ENCODE data around the gene MYL4.
"Not testable (repeated sequence)": the region's sequence is repeated elsewhere in the genome, so short reads cannot be mapped to it uniquely, and the experiment has no call there.

Gene MYL4

DNA sequence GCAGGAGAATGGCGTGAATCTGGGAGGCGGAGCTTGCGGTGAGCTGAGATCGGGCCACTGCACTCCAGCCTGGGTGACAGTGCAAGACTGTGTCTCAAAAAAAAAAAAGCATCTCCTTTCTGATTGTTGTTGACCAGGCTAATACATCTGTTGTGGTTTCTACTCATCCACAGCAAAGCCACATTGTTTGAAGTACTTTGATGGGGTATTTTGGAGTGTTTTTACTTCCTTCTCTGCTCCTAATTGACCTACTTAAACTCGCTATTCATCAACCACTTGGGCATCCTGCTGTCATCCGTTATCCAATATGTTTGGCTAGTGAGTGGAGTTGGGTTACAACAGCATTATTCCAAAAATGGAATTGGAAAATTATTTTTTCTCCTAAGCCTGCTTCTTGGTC lies 16.6 kb upstream of the MYL4 start:
- DNase-seq (ENCODE audit: low read depth in 1 of 2, low spot score in 1 of 2): no peak

DNA sequence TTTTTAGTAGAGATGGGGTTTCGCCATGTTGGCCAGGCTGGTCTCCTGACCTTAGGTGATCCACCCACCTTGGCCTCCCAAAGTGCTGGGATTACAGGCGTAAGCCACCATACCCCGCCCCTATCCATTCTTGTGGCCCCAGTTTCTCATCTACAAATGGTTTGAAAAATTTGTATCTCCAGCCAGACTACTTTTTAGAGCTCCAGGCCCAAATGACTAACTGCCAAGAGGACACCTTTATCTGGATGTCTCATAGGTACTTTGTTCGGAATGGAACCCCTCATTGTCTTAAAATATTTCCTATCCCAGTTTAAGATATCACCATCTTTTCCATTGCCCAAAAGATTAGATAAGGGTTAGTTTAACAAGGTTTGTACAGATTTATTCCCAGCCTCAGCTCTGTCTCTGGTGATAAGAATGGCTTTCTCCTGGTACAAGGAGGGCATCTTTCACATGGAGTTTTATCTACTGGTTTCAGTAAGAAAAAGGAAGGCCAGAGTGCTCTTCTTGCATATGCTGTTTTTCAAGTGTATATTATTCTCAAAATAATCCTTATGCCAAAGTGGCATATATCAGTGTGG lies 15.1 kb upstream of the MYL4 start:
- DNase-seq (ENCODE audit: low read depth in 1 of 2, low spot score in 1 of 2): no peak

DNA sequence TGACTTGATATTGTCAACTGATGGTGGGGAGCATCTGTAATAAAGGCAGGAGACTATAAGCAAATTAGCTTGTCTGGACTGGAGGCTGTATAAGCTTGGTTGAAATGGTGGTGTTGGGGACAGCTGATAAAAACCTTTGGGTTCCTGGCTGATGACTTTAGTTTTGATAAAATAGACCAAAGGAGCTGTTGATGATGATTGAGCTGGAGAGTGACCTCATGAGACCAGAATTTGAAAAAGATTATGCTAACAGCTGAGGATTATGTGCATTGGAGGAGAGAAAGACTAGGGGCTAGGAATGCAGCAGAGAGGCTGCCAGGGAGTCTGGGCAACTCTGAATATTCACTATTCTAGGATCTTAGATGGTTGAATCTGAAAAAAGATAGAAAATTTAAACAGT lies 11.3 kb upstream of the MYL4 start:
- DNase-seq (ENCODE audit: low read depth in 1 of 2, low spot score in 1 of 2): no peak

DNA sequence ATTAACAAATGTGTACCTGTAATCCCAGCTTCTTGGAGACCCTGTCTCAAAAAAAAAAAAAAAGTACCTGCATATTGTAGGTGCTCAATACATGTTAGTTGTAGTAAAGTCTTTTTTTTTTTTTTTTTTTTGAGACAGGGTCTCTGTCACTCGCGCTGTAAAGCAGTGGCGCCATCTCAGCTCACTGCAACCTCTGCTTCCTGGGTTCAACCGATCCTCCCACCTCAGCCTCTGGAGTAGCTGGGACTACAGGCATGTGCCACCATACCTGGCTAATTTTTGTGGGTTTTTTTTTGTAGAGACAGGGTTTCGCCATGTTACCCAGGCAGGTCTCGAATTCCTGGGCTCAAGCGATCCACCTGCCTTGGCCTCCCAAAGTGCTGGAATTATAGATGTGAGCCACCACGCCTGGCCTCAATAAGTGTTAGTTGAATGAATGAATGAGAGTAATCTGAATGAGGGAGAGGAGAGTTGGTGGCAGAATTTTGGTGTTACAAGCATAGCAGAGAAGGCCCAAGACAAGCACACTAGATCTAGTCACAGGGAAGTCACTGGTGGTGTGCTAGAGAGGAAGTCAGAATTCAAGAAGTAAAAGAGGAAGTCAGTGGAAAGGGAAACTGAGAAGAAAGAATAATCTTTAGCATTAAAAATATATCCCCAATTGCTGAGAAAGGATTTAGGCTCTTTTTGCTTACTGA lies 9.4 kb upstream of the MYL4 start:
- no peak for DNase-seq (ENCODE audit: low read depth in 1 of 2, low spot score in 1 of 2)

DNA sequence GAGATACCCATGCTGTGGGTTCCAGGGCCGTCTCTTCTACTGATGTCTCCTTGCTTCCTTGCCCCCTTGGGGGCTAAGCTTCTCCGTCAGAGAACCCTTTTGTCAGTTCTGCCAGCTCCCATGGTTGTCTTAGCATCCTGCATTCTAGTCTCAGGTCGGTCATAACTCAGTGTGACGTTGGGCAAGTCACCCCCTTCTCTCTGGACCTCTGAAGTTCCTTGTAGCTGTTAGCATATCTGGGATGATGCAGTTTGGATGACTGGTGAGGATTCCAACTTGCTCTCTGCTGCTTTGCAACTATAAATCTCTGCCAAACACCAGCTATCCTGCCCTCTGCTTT lies 8.9 kb upstream of the MYL4 start:
- DNase-seq (ENCODE audit: low read depth in 1 of 2, low spot score in 1 of 2): no peak

DNA sequence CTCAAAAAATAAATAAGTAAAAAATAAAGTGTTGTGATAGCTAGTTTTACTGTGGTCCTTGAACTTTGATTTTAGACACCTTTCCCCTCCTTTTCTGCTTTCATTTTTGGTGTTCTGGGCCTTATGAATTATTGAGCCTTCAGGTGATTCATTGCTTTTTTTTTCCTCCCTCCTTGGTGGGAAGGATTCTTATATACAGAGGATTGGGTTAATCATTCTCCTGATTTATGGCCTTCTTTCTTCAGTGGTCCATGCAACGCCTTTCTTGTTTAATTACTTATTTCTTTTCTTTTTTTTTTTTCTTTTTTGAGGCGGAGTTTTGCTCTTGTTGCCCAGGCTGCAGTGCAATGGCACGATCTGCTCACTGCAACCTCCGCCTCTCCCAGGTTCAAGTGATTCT lies 8.0 kb upstream of the MYL4 start:
- no peak for DNase-seq (ENCODE audit: low read depth in 1 of 2, low spot score in 1 of 2)

DNA sequence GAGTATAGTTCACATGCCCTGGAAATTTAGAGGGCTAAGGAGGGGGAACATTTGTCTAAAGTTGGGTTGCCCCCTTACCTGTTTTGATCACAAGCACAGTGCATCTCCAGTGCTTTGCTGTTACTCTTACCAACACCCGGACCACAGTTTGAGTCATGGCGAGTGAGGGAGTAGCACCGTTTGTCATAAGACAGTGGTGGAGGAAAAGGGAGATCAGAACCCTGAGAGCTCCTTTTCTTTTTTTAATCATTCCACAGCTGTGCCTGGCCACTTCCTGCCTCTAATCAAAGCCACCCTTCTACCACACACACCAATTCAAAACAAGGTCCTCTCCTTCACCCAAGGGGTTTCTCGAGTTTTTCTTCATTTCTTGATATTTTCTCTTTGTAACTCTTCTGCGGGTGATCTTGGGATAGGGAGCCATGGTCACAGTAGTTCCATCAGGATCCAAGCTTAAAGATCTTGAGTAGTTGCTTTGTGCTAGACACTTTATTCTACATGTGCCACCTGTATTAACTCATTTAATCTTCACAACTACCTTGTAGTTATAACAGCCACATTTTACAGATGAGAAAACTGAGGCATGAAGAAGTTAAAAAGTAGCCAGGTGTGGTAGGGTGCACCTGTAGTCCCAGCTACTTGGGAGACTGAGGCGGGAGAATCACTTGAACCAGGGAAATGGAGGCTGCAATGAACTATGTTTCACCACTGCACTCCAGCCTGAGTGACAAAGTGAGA lies 5.0 kb upstream of the MYL4 start:
- no peak for DNase-seq (ENCODE audit: low read depth in 1 of 2, low spot score in 1 of 2)

DNA sequence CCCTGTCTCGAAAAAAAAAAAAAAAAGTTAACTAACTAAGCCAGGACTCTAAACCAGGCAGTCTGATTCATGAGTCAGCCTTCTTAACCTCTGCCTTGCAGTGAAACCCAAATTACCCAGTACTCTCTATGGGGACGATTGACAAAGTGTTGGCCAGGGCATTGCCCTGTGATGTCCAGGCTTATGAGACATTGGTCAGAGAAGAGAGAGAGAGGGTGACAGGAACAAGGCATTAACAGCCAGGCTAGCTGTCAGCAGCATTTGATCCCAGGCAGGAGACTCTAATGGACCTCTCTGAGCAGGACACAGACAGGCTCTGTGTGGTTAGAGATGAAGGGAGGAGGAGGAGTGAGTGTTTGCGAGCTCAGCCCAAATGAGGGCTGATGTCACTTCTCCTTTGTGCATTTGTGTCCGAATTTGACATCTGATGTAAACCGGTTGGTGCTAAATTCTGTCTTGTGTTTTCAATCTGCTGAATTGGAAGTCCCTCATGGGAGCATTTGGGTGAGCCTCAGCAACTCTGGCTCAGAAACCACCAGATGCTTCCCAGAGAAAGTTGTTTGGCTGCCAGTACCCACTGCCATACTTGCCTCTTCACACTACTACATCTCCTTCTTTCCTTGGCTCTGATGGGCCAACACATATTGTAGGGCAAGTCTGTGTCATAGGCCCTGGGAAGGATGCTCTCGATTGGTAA lies 4.3 kb upstream of the MYL4 start:
- DNase-seq (ENCODE audit: low read depth in 1 of 2, low spot score in 1 of 2): no peak

DNA sequence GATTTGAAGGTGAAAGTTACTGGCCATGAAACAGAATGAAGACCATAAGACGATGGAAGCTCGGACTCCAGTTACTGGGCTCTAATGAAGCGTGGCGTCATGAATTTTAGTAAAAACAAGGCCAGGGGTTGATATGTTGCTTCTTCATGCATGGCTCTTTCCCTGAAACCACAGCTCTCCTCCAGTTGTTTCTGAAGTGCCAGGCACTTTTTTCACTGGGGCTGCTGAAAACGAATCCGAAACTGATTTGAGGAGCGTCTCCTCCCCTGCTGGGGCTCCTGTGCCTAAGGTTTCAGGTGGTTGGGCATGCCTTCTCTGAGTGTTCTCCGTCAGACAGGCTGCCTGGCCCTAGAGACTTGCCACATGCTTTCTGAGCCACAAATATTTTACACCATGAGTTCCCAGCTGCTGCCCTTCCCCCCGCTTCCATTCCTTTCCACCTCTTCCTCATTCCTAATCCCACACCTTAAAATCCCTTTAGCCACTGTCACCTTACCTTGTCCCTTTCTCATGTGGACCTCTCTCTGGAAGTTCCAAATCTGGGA lies 3.7 kb upstream of the MYL4 start:
- peak; percentile 26 to 44 for DNase-seq (ENCODE audit: low read depth in 1 of 2, low spot score in 1 of 2)

DNA sequence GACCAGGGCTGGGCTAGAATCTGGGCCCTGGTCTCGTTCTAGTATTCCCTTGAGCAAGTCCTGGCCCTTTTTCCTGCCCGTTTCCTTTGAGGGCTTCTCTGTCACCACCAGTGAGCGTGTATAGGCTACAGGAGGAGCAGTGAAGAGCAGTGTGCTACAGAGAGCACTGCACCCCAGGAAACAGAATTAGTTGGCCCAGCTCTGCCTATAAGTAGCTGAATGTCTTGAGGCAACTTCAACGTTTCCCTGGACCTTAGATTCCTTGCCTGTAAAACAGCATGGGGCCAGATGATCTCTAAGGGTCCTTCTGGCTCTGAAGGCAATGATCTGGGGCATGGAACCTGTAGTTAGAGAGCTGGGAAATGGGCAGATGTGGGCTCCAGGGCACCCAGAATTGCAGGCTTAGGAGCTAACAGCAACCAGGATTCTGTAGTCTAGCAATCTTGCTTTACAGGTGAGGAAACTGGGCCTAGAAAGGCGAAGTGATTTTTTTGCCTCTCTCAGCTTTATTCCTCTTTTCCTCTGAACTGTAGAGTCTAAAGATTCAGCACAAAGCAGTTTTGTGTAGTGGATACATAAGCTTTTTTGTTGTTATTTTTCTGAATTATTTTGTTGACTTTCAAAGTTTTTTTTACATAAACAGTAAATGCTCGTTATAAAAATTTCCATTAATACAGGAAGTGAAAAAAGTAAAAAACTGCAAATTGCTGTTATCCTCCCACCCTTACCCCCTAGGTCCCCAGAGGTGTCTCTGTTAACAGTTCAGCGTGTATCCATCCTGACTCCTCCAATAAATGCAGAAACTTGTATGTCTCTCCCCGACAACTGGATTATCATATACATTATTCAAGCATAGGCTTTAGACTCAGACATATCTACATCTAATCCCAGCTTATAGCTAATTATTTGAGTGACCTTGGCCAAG lies 1.7 kb upstream of the MYL4 start:
- DNase-seq (ENCODE audit: low read depth in 1 of 2, low spot score in 1 of 2): no peak

DNA sequence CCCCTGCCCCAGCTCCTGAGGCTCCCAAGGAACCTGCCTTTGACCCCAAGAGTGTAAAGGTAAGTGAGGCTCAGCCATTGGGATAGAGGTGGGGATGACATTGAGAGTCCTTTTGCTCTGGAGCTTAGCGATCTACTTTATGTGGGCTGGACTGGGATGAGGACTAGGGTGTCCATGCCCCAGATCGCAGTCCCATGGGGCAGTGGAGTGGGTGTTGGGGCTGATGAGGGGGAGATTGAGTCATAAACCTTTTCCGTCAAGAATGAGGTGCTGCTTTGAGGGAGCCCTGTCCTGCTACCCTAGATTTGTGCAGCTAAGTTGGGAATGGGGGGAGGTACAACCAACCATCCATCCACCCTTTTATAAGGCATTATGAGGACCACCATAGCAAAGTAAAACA lies 351 bp downstream of the MYL4 start:
- no peak for DNase-seq (ENCODE audit: low read depth in 1 of 2, low spot score in 1 of 2)

DNA sequence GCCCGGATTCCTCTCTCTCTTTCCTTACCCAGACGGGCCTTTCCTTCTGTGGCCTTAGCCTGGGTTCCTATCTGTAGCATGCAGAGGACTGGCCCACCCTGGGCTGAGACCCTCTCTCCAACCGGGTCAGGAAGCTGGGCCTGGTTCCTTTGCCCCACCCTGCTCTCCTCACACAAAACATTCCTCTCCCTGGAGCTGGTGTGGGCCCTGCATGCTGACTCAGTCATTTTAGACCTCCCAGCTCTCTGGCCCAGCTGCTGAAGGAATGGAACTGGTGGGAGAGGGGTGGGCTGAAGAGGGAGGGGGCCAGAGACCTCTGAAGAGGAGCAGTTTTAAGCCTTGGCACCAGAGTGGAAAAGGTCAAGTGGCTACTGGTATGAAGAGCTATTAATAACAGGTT lies 957 bp downstream of the MYL4 start:
- no peak for DNase-seq (ENCODE audit: low read depth in 1 of 2, low spot score in 1 of 2)

DNA sequence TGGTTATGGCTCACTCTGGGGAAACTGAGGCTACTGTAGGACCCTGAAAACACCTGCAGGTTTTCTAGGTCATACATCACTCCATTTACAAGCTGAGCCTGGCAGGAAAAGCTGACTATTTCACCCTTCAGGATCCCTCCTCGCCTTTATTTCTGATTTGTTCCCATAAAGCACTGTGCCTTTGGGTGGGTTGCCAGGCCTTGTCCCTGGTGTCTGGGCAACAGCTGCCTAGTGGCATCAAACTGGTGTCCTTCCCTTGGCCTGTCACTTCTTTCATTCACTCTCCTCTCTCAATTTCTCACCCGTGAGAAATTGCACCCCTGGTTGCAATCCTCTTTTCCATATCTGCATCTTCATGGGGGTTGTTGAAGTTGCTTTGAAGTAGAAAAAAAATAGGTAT lies 1.6 kb downstream of the MYL4 start:
- DNase-seq (ENCODE audit: low read depth in 1 of 2, low spot score in 1 of 2): no peak

DNA sequence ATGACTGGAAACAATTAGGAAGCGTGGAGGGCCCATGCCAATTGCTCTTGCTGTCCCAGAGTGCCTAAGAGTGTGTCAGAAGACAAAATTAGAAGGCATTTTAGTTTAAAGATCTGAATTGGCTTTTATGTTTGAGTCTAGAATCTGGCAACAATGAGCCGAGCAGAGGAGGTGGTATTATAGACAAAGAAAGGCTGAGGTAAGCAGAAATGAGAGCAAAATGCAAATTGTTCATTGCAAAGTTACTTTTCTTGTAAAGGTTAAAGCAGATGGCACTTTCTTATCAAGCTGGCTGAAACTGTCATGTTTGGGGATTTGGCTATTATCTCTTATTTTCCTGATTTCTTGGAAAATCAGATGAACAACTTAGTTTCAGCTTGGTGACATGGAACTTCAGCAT lies 3.3 kb downstream of the MYL4 start:
- DNase-seq (ENCODE audit: low read depth in 1 of 2, low spot score in 1 of 2): no peak

DNA sequence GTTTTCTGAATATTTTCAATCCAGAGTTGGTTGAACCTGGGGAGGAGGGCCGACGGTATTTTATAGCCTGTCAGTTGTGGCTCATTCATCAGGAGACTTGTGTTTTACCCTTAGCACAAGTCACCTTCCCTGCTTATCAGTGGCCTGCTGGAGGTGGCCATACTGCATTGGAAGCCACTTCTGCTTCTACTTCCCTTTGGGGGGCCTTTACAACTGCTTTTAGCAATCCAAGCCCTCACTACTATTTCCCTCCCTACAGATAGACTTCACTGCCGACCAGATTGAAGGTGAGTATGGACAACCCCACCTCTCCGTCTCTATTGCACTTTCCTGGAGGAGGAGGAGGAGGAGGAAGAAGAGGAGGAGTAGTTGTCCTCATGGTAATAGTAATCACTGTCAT lies 4.4 kb downstream of the MYL4 start:
- no peak for DNase-seq (ENCODE audit: low read depth in 1 of 2, low spot score in 1 of 2)

DNA sequence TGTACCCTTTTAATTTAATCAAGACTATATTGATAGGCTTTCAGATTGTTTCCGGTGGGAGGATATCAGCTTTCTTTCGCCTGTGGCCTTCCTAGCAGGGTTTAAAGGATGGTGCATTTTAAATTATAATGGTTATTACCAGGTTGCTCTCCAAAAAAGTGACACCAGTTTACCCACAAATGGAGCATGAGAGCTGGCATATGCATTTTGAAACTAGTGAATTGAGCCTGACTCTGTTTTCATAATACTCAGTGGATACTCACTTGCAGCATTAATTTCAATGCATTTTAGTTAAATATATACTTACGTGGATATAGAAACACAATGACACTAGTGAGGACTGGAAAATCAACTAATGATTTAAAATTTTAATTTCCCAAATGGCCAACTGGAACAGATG lies 5.8 kb downstream of the MYL4 start:
- DNase-seq (ENCODE audit: low read depth in 1 of 2, low spot score in 1 of 2): no peak

DNA sequence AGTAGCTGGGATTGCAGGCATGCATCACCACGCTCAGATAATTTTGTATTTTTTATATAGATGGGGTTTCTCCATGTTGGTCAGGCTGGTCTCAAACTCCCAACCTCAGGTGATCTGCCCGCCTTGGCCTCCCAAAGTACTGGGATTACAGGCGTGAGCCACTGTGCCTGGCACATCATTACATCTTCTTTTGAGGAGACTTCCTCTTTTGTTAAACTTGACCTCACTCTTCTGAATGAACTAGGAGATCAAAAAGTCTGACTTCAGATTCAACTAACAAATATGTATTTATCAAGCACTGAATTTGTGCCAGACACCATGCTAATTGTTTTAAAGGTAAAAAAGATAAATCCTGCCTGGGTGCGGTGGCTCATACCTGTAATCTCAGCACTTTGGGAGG lies 7.7 kb downstream of the MYL4 start:
- not testable (repeated sequence) for DNase-seq (ENCODE audit: low read depth in 1 of 2, low spot score in 1 of 2)

DNA sequence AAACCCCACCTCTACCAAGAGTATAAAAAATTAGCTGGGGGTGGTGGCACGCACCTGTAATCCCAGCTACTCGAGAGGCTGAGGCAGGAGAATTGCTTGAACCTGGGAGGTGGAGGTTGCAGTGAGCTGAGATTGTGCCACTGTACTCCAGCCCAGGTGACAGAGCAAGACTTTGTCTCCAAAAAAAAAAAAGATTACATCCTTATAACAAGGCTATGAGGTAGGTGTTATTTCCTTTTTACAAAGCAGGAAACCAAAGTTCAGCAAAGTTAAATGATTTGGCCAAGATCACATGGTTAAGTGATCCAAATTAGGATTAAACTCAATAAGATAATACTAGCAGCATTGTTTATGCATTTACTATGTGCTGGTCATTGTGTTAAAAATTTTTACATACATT lies 8.1 kb downstream of the MYL4 start:
- DNase-seq (ENCODE audit: low read depth in 1 of 2, low spot score in 1 of 2): not testable (repeated sequence)

DNA sequence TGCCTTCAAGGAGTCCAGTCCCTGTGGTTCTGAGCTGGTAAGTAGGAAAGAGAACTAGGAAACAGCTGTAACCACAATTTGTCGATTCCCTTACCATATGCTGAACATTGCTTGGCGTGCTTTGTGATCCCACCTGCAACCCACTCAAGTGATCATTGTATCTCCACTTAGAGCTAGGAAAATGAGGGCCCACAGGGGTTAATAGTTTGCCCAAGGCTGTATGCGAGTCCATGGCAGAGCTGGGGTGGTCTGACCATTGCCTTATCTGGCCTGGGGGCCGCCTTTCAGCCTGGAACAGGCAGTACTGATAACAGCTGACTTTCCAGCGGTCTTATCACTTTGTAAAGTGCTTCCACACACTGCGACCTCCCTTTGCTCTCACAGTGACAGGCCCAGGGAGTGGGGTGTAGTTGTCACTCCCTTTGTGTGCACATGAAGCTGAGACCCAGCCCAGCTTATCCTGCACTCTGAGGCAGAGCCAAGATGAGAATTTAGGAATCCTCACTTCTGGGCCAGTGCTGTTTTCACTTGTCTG lies 9.8 kb downstream of the MYL4 start:
- no peak for DNase-seq (ENCODE audit: low read depth in 1 of 2, low spot score in 1 of 2)

DNA sequence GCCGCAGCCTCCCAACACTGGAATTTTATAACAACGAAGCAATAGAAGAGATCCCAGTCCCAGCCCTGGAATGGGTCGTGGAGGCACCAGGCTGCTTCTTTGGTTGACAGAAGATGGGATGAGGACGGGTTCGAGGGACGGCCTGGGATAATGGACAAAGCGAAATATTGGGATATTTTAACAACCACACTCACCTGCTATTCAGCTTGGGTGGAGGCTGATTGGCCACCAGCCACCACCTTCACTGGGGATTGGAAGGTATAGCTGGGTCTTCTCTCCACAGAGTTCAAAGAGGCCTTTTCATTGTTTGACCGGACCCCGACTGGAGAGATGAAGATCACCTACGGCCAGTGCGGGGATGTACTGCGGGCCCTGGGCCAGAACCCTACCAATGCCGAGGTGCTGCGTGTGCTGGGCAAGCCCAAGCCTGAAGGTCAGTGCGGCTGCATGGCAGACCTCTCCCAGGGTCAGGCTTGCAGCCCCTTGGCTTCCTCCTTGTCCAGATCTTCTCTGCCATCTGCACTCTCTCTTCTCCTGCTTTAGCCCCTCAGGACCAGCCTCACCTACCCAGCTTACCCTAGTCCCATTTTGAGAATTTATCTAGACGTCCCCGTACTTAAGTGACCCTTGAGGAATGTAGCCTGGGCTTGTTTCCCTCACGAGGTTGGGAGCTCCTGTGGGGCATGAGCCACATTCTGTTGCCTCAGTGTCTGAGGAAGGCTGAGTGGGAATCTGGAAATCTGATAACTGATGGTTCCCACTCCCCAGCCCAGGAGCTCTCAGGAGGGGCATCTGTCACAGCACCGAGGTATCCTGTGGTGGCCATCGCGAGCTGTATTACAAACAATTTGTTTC lies 10.7 kb downstream of the MYL4 start:
- DNase-seq (ENCODE audit: low read depth in 1 of 2, low spot score in 1 of 2): no peak
